ENCODE measurements around the gene GPC5. TPM values are rescaled to one million over a fixed set of nuclear protein-coding genes. Genes with fewer than 3 reads are reported as not detected.

Gene GPC5
- total and polyA plus RNA-seq, 2 of the 13 experiments (the other 11 are each of a cell fraction or from before 2014, with no cell fraction given): 0.02 to 0.07 TPM

DNA sequence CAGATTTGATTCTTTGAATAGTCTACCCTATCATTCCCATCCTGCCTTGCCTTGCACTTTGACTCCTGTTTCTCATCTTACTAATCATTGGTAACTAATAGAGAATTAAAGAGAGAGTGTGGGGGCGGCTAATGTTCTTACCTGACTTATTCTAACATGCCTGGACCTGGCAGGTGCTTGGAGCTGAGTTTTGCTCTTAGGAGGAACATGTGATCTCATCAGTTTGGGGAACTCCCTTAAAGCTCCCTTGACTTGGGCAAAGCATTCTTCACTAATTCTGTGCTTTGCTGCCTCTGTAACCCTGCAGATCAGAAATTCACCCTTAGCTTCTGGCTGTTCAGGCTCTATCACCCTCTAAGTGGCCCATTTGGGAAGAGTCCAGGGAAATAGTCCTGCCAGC lies 861.1 kb downstream of the GPC5 start:
- no peak for FAIRE-seq
- Histone ChIP-seq H3K4me3 (replicated peaks in 1 of 3; ENCODE audit: insufficient read depth in 1 of 3, low read depth in 2 of 3, low read length in 3 of 3) (no peak overlapping the region), H3K9ac (ENCODE audit: insufficient read depth, low read depth, low read length) (no peak overlapping the region), H2AFZ (ENCODE audit: low read length) (no peak overlapping the region), H3K27ac (ENCODE audit: extremely low read length, insufficient read depth, low read length) (no peak overlapping the region), H4K20me1 (ENCODE audit: insufficient read depth, low read length) (no peaks in the 10 kb centered on the region), H3K36me3 (replicated peaks in 1 of 2; ENCODE audit: control insufficient read depth in 1 of 2, insufficient read depth in 2 of 2, low read length in 2 of 2) (no peaks in the 10 kb centered on the region), H3K9me3 (ENCODE audit: low read length) (no peaks in the 10 kb centered on the region), H3K4me2 (ENCODE audit: low read depth, low read length) (no peak overlapping the region), H3K4me1 (ENCODE audit: insufficient read depth, low read length) (no peaks in the 10 kb centered on the region), H3K27me3 (ENCODE audit: control insufficient read depth in 1 of 2, insufficient read depth in 2 of 2, low read length in 2 of 2) (no peaks in the 10 kb centered on the region), H3K79me2 (ENCODE audit: insufficient read depth, low read length) (no peaks in the 10 kb centered on the region)
- 0% methylated on average over 1 of the region's 1 CpG for WGBS (ENCODE audit: low lambda C conversion rate)
- POLR2A ChIA-PET: no interaction called here
- no peak for ATAC-seq
- TF ChIP-seq ZBTB42 (CRISPR knock-in tag; IDR thresholded peaks at IDR 0.05) (no peak), ATF7-NPFF (CRISPR knock-in tag; IDR thresholded peaks at IDR 0.05; ENCODE audit: low read depth) (no peak), SMARCC2 (IDR thresholded peaks at IDR 0.05) (no peak), THAP11 (CRISPR knock-in tag; IDR thresholded peaks at IDR 0.05) (no peak)
- in situ Hi-C loops (cut with HindIII; ENCODE audit: extremely low pct_ligation_motif_present, low pct_unique_long_range_greater_than_20kb) (no loop called here), intact Hi-C loops (cut with micrococcal nuclease; ENCODE audit: unreplicated experiment) (no loop called here)
- DNase-seq (ENCODE audit: low spot score): no peak
- no TSS peak for BruUV-seq (replicated peaks)
- CTCF ChIA-PET (ENCODE audit: low intra/inter-chr PET ratio, low total read pairs): no interaction called here

DNA sequence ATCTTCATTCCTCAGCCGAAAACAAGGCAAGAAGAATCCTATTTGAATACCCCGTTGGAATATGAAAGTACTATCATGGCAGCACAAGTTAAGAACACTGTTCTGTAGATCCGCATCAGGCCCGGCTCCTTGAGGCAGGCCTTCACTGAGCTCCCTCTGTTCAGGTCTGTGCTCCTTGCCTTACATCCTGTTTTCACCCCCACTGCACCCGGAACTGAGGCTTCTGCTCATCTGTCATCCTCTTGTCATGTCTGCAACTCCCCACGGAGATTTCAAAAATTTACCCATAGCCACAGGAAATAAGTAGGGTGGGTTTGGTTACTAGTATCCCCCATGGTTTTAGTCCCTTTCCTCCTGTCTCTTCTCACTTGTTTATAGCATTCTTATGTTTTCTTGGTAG lies 861.9 kb downstream of the GPC5 start:
- no TSS peak for BruUV-seq (replicated peaks)
- FAIRE-seq: no peak
- H3K27ac ChIP-seq (ENCODE audit: extremely low read length, insufficient read depth, low read length): no peak overlapping the region
- in situ Hi-C loops (cut with HindIII; ENCODE audit: extremely low pct_ligation_motif_present, low pct_unique_long_range_greater_than_20kb) (no loop called here), intact Hi-C loops (cut with micrococcal nuclease; ENCODE audit: unreplicated experiment) (no loop called here)
- no peaks in the 10 kb centered on the region for H4K20me1 ChIP-seq (ENCODE audit: insufficient read depth, low read length)
- no peak overlapping the region for H3K4me2 ChIP-seq (ENCODE audit: low read depth, low read length)
- 3% methylated on average over 6 of the region's 6 CpGs for WGBS (ENCODE audit: low lambda C conversion rate)
- no peak for ATAC-seq
- no peak overlapping the region for H3K4me3 ChIP-seq (replicated peaks in 1 of 3; ENCODE audit: insufficient read depth in 1 of 3, low read depth in 2 of 3, low read length in 3 of 3)
- no peak overlapping the region for H2AFZ ChIP-seq (ENCODE audit: low read length)
- TF ChIP-seq ZFP41 (CRISPR knock-in tag; IDR thresholded peaks at IDR 0.05; ENCODE audit: borderline replicate concordance) (no peak), FIP1L1 (IDR thresholded peaks at IDR 0.05; ENCODE audit: borderline replicate concordance, insufficient read depth, low read depth, low read length) (no peak), MAFG (CRISPR knock-in tag; IDR thresholded peaks at IDR 0.05) (no peak), ZNF580 (CRISPR knock-in tag; IDR thresholded peaks at IDR 0.05; ENCODE audit: borderline replicate concordance, low read depth) (no peak), ZBTB42 (CRISPR knock-in tag; IDR thresholded peaks at IDR 0.05) (no peak), SCMH1 (CRISPR knock-in tag; IDR thresholded peaks at IDR 0.05; ENCODE audit: borderline replicate concordance) (no peak), KDM1A (CRISPR knock-in tag; IDR thresholded peaks at IDR 0.05) (no peak)
- TF ChIP-seq, protein P1, sequence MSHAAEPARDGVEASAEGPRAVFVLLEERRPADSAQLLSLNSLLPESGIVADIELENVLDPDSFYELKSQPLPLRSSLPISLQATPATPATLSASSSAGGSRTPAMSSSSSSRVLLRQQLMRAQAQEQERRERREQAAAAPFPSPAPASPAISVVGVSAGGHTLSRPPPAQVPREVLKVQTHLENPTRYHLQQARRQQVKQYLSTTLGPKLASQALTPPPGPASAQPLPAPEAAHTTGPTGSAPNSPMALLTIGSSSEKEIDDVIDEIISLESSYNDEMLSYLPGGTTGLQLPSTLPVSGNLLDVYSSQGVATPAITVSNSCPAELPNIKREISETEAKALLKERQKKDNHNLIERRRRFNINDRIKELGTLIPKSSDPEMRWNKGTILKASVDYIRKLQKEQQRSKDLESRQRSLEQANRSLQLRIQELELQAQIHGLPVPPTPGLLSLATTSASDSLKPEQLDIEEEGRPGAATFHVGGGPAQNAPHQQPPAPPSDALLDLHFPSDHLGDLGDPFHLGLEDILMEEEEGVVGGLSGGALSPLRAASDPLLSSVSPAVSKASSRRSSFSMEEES (CRISPR knock-in tag; IDR thresholded peaks at IDR 0.05): no peak
- TF ChIP-seq, protein P2, sequence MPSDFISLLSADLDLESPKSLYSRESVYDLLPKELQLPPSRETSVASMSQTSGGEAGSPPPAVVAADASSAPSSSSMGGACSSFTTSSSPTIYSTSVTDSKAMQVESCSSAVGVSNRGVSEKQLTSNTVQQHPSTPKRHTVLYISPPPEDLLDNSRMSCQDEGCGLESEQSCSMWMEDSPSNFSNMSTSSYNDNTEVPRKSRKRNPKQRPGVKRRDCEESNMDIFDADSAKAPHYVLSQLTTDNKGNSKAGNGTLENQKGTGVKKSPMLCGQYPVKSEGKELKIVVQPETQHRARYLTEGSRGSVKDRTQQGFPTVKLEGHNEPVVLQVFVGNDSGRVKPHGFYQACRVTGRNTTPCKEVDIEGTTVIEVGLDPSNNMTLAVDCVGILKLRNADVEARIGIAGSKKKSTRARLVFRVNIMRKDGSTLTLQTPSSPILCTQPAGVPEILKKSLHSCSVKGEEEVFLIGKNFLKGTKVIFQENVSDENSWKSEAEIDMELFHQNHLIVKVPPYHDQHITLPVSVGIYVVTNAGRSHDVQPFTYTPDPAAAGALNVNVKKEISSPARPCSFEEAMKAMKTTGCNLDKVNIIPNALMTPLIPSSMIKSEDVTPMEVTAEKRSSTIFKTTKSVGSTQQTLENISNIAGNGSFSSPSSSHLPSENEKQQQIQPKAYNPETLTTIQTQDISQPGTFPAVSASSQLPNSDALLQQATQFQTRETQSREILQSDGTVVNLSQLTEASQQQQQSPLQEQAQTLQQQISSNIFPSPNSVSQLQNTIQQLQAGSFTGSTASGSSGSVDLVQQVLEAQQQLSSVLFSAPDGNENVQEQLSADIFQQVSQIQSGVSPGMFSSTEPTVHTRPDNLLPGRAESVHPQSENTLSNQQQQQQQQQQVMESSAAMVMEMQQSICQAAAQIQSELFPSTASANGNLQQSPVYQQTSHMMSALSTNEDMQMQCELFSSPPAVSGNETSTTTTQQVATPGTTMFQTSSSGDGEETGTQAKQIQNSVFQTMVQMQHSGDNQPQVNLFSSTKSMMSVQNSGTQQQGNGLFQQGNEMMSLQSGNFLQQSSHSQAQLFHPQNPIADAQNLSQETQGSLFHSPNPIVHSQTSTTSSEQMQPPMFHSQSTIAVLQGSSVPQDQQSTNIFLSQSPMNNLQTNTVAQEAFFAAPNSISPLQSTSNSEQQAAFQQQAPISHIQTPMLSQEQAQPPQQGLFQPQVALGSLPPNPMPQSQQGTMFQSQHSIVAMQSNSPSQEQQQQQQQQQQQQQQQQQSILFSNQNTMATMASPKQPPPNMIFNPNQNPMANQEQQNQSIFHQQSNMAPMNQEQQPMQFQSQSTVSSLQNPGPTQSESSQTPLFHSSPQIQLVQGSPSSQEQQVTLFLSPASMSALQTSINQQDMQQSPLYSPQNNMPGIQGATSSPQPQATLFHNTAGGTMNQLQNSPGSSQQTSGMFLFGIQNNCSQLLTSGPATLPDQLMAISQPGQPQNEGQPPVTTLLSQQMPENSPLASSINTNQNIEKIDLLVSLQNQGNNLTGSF (CRISPR knock-in tag; IDR thresholded peaks at IDR 0.05): no peak
- H3K9ac ChIP-seq (ENCODE audit: insufficient read depth, low read depth, low read length): no peak overlapping the region
- H3K79me2 ChIP-seq (ENCODE audit: insufficient read depth, low read length): no peaks in the 10 kb centered on the region
- no peak for DNase-seq (ENCODE audit: low spot score)
- no peaks in the 10 kb centered on the region for H3K4me1 ChIP-seq (ENCODE audit: insufficient read depth, low read length)
- no peaks in the 10 kb centered on the region for H3K9me3 ChIP-seq (ENCODE audit: low read length)
- ChIA-PET CTCF (ENCODE audit: low intra/inter-chr PET ratio, low total read pairs) (no interaction called here), POLR2A (no interaction called here)
- H3K36me3 ChIP-seq (replicated peaks in 1 of 2; ENCODE audit: control insufficient read depth in 1 of 2, insufficient read depth in 2 of 2, low read length in 2 of 2): no peaks in the 10 kb centered on the region
- no peaks in the 10 kb centered on the region for H3K27me3 ChIP-seq (ENCODE audit: control insufficient read depth in 1 of 2, insufficient read depth in 2 of 2, low read length in 2 of 2)

Data from HepG2 (cell line).